IMR-90 (cell line): ENCODE measurements around the gene MAP1LC3A. TPM values are rescaled to one million over a fixed set of nuclear protein-coding genes. Genes with fewer than 3 reads are reported as not detected.

Experiments
- ATAC-seq: fragments of 200-7000 bp; cut with Tn5 transposase; 2 replicates; pipeline ENCODE4 v1.9.1; 2020; ENCODE audit warnings: low read depth, mild to moderate bottlenecking, moderate library complexity
- BruUV-seq: library from RNA; stranded (reverse); fragments of 400-500 nt; replicated peaks from 2 replicates; lab custom pipeline; 2021; lab: Mats Ljungman, UMichigan
- CTCF ChIA-PET: fragments of 300-600 bp; formaldehyde crosslinking; extraction: SDS; loops from one replicate; lab custom pipeline; 2021; ENCODE audit warnings: antibody characterized with exemption; lab: Yijun Ruan, JAX
- POLR2A ChIA-PET: fragments of 300-600 bp; sonication (Branson Sonifier 250); formaldehyde crosslinking; loops from one replicate; lab custom pipeline; 2022; ENCODE audit warnings: antibody characterized with exemption; ENCODE audit not compliant: unreplicated experiment; lab: Charles Lee
- DNase-seq: peaks from one replicate; pipeline ENCODE4 v3.0.0; 2013
- H2AFZ ChIP-seq: replicated peaks from 2 replicates; pipeline ENCODE3; 2013; ENCODE audit warnings: low read length, mild to moderate bottlenecking; ENCODE audit not compliant: poor library complexity
- H2AK5ac ChIP-seq: 2 replicates; pipeline ENCODE4 v1.6.1; 2013; ENCODE audit warnings: low read depth, low read length, inconsistent platforms
- H2AK9ac ChIP-seq: replicated peaks from 2 replicates; pipeline ENCODE3; 2013; ENCODE audit warnings: mild to moderate bottlenecking, low read depth, low read length, moderate library complexity; ENCODE audit not compliant: poor library complexity
- H2BK120ac ChIP-seq: 2 replicates; pipeline ENCODE4 v1.6.1; 2013; ENCODE audit warnings: low read depth, low read length, inconsistent platforms
- H2BK15ac ChIP-seq: 3 replicates; pipeline ENCODE4 v1.6.1; 2013; ENCODE audit warnings: low read depth, low read length, inconsistent platforms
- H2BK20ac ChIP-seq: 2 replicates; pipeline ENCODE4 v1.6.1; 2013; ENCODE audit warnings: low read depth, mild to moderate bottlenecking, inconsistent platforms, low read length, moderate library complexity
- H2BK5ac ChIP-seq: 2 replicates; pipeline ENCODE4 v1.6.1; 2013; ENCODE audit warnings: mild to moderate bottlenecking, low read depth, low read length, inconsistent platforms; ENCODE audit not compliant: poor library complexity, severe bottlenecking
- H3K14ac ChIP-seq: replicated peaks from 2 replicates; pipeline ENCODE4 v1.6.1; 2013; ENCODE audit warnings: low read depth, low read length, inconsistent platforms
- H3K18ac ChIP-seq: 2 replicates; pipeline ENCODE4 v1.6.1; 2013; ENCODE audit warnings: low read depth, low read length, control low read depth
- H3K23ac ChIP-seq: 2 replicates; pipeline ENCODE4 v1.6.1; 2013; ENCODE audit warnings: low read depth, low read length, inconsistent platforms
- H3K27ac ChIP-seq: 2 replicates; pipeline ENCODE4 v1.5.1; 2013; ENCODE audit warnings: mild to moderate bottlenecking, control low read depth, low read length; ENCODE audit not compliant: insufficient read depth
- H3K27me3 ChIP-seq: 2 replicates; pipeline ENCODE4 v1.6.1; 2013; ENCODE audit warnings: low read length; ENCODE audit not compliant: control insufficient read depth, insufficient read depth
- H3K36me3 ChIP-seq: 2 replicates; pipeline ENCODE4 v1.6.1; 2013; ENCODE audit warnings: low read length, mixed read lengths; ENCODE audit not compliant: control insufficient read depth, insufficient read depth
- H3K4ac ChIP-seq: 2 replicates; pipeline ENCODE4 v1.6.1; 2013; ENCODE audit warnings: low read depth, low read length, inconsistent platforms
- H3K4me1 ChIP-seq: 2 replicates; pipeline ENCODE4 v1.6.1; 2013; ENCODE audit warnings: low read length, mixed read lengths; ENCODE audit not compliant: control insufficient read depth, insufficient read depth
- H3K4me2 ChIP-seq: 2 replicates; pipeline ENCODE4 v1.6.1; 2013; ENCODE audit warnings: low read depth, mild to moderate bottlenecking, control low read depth, low read length, moderate library complexity
- H3K4me3 ChIP-seq: 2 replicates; pipeline ENCODE4 v1.5.1; 2013; ENCODE audit warnings: low read depth, mild to moderate bottlenecking, control low read depth, low read length, moderate library complexity; ENCODE audit not compliant: insufficient read depth
- H3K56ac ChIP-seq: 2 replicates; pipeline ENCODE4 v1.6.1; 2013; ENCODE audit warnings: low read length, inconsistent platforms; ENCODE audit not compliant: insufficient read depth; ENCODE audit errors: extremely low read depth
- H3K79me1 ChIP-seq, 2 experiments: 2 replicates each; pipeline ENCODE4 v1.6.1; 2013; ENCODE audit warnings: low read length in 2 of 2, inconsistent platforms in 1 of 2, low read depth in 1 of 2
- H3K9ac ChIP-seq: 2 replicates; pipeline ENCODE4 v1.6.1; 2013; ENCODE audit warnings: low read depth, low read length, control low read depth
- H3K9me1 ChIP-seq: 2 replicates; pipeline ENCODE4 v1.6.1; 2013; ENCODE audit warnings: low read length, inconsistent platforms; ENCODE audit not compliant: insufficient read depth
- H3K9me3 ChIP-seq: 2 replicates; pipeline ENCODE4 v1.6.1; 2013; ENCODE audit warnings: low read length; ENCODE audit not compliant: control insufficient read depth, insufficient read depth
- H4K20me1 ChIP-seq: 2 replicates; pipeline ENCODE4 v1.6.1; 2013; ENCODE audit warnings: low read length, inconsistent platforms; ENCODE audit not compliant: insufficient read depth
- H4K5ac ChIP-seq: 2 replicates; pipeline ENCODE4 v1.6.1; 2013; ENCODE audit warnings: mild to moderate bottlenecking, low read depth, low read length, control low read depth
- H4K8ac ChIP-seq, 2 experiments: 2 replicates each; pipeline ENCODE4 v1.6.1; 2013; ENCODE audit warnings: low read depth in 2 of 2, low read length in 2 of 2, control low read depth in 1 of 2, inconsistent platforms in 1 of 2
- H4K91ac ChIP-seq: 2 replicates; pipeline ENCODE4 v1.6.1; 2013; ENCODE audit warnings: low read depth, low read length, inconsistent platforms; ENCODE audit not compliant: insufficient read depth
- BHLHE40 ChIP-seq: fragments of 150-350 bp; IDR thresholded peaks from 2 replicates; pipeline ENCODE4 v1.6.1; 2016; ENCODE audit warnings: mild to moderate bottlenecking, low read depth, low read length
- CEBPB ChIP-seq: IDR thresholded peaks from 2 replicates; pipeline ENCODE4 v1.6.1; 2012; ENCODE audit warnings: low read depth, low read length, improper control_type of control experiment
- CHD1 ChIP-seq: IDR thresholded peaks from 2 replicates; pipeline ENCODE4 v1.6.1; 2012; ENCODE audit warnings: low read depth, low read length, improper control_type of control experiment
- FOS ChIP-seq: fragments of 150-350 bp; IDR thresholded peaks from 2 replicates; pipeline ENCODE4 v1.6.1; 2016; ENCODE audit warnings: low read depth, low read length
- MAFK ChIP-seq: IDR thresholded peaks from 2 replicates; pipeline ENCODE4 v1.6.1; 2012; ENCODE audit warnings: low read depth, low read length, improper control_type of control experiment
- MAZ ChIP-seq: IDR thresholded peaks from 2 replicates; pipeline ENCODE4 v1.6.1; 2012; ENCODE audit warnings: low read depth, mild to moderate bottlenecking, low read length, improper control_type of control experiment, moderate library complexity, borderline replicate concordance
- NFE2L2 ChIP-seq: fragments of 150-350 bp; IDR thresholded peaks from 2 replicates; pipeline ENCODE4 v1.6.1; 2016; ENCODE audit warnings: low read depth, mild to moderate bottlenecking, low read length
- POLR2A ChIP-seq: IDR thresholded peaks from 2 replicates; pipeline ENCODE4 v1.6.1; 2012; ENCODE audit warnings: mild to moderate bottlenecking, low read depth, low read length
- RAD21 ChIP-seq: IDR thresholded peaks from 2 replicates; pipeline ENCODE4 v1.6.1; 2012; ENCODE audit warnings: low read length, improper control_type of control experiment
- RCOR1 ChIP-seq: IDR thresholded peaks from 2 replicates; pipeline ENCODE4 v1.6.1; 2012; ENCODE audit warnings: mild to moderate bottlenecking, low read length, improper control_type of control experiment; ENCODE audit not compliant: insufficient replicate concordance
- SMC3 ChIP-seq: fragments of 150-350 bp; IDR thresholded peaks from 2 replicates; pipeline ENCODE4 v1.6.1; 2016; ENCODE audit warnings: low read depth, mild to moderate bottlenecking, antibody characterized with exemption, low read length, moderate library complexity
- WGBS, 2 experiments: methylation state at CpG; one replicate each; pipeline versions ENCODE4 v1.1.5 to v1.1.7; 2013; ENCODE audit warnings: missing lambda C conversion rate in 2 of 2; ENCODE audit not compliant: insufficient read length in 1 of 2; ENCODE audit errors: extremely low coverage in 2 of 2; 5-methylcytosine and 5-hydroxymethylcytosine counted together
- dilution Hi-C: fragments of 300-500 bp; cut with HindIII; formaldehyde crosslinking; loops from one replicate; pipeline ENCODE4 v1.14.3; 2018; ENCODE audit warnings: low sequenced_read_pairs; ENCODE audit not compliant: unreplicated experiment
- in situ Hi-C: fragments of 300-500 bp; cut with MboI; formaldehyde crosslinking; loops from 3 replicates; pipeline ENCODE4 v1.14.3; 2019; ENCODE audit warnings: low sequenced_read_pairs, inconsistent platforms, mixed read lengths
- intact Hi-C: fragments of 100-400 bp; cut with micrococcal nuclease; formaldehyde crosslinking; loops from 2 replicates; pipeline ENCODE4 v1.10.0; 2022
- polyA plus RNA-seq, 3 experiments: library from polyadenylated mRNA; depleted of rRNA; stranded (reverse); fragments of >200 nt; gene quantifications; 2 replicates each; pipeline ENCODE4 v1.2.3, GENCODE V29; 2012; ENCODE audit warnings: low replicate concordance in 1 of 3
- total RNA-seq: library from RNA; depleted of rRNA; stranded (reverse); fragments of >200 nt; gene quantifications from 2 replicates; pipeline ENCODE4 v1.2.3, GENCODE V29; 2012
- TF ChIP-seq, protein P1 (sequence below): fragments of 150-350 bp; IDR thresholded peaks from 2 replicates; pipeline ENCODE4 v1.6.1; 2017; ENCODE audit warnings: mild to moderate bottlenecking, antibody characterized with exemption, low read length, low read depth
- TF ChIP-seq, protein P2 (sequence below): fragments of 150-350 bp; IDR thresholded peaks from 2 replicates; pipeline ENCODE4 v1.6.1; 2016; ENCODE audit warnings: low read depth, mild to moderate bottlenecking, low read length, moderate library complexity, borderline replicate concordance

MAP1LC3A gene
- total and polyA plus RNA-seq, 2 of the 4 experiments (the other 2 are of a cell fraction): 10.0 to 39.7 TPM

DNA sequence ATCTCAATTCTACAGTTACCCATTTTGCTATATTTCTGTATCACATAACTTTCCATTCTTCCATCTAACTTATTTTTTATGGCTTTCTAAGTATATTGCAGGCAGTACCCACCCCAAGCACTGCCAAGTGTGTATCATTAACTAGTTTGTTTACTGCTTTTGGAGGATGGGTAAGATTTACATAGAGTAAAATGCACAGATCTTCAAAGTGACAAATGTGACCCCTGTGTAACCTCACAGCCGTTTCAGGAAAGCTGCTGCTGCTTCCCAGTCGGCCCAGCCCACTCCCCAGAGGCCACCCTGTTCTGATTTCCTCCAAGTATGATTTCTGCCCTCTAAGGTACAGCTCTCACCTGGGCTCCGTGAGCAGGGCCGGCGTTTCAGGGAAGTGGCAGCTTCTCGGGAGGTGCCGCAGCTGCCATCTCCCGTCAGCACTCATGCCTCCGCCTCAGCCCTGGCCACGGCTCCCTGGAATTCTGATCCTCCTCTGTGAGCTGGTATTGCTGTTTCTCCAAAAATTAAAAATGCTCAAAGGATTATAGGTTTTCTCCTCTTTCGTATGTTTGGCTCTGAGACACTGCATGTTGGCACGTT, 15.0 kb upstream of the MAP1LC3A start:
- no peak for TF ChIP-seq MAFK
- no peak for TF ChIP-seq SMC3
- no peak for TF ChIP-seq MAZ
- no peak for TF ChIP-seq CEBPB
- TF ChIP-seq RAD21: no peak
- no peak for TF ChIP-seq POLR2A
- TF ChIP-seq RCOR1: no peak
- TF ChIP-seq, protein P1, sequence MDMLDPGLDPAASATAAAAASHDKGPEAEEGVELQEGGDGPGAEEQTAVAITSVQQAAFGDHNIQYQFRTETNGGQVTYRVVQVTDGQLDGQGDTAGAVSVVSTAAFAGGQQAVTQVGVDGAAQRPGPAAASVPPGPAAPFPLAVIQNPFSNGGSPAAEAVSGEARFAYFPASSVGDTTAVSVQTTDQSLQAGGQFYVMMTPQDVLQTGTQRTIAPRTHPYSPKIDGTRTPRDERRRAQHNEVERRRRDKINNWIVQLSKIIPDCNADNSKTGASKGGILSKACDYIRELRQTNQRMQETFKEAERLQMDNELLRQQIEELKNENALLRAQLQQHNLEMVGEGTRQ: no peak
- TF ChIP-seq BHLHE40: no peak
- no peak for TF ChIP-seq CHD1
- no peak for TF ChIP-seq FOS
- no peak for TF ChIP-seq NFE2L2
- TF ChIP-seq, protein P2, sequence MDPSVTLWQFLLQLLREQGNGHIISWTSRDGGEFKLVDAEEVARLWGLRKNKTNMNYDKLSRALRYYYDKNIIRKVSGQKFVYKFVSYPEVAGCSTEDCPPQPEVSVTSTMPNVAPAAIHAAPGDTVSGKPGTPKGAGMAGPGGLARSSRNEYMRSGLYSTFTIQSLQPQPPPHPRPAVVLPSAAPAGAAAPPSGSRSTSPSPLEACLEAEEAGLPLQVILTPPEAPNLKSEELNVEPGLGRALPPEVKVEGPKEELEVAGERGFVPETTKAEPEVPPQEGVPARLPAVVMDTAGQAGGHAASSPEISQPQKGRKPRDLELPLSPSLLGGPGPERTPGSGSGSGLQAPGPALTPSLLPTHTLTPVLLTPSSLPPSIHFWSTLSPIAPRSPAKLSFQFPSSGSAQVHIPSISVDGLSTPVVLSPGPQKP: no peak
- BruUV-seq: no TSS peak
- intact Hi-C loops: no loop called here
- in situ Hi-C loops: no loop called here
- dilution Hi-C loops: no loop called here
- Histone ChIP-seq H2AFZ (no peak overlapping the region), H3K36me3 (peaks cover 27% of the 10 kb centered on the region), H2BK15ac (no peak overlapping the region), H2AK5ac (no peak overlapping the region), H4K20me1 (peaks cover 6% of the 10 kb centered on the region), H3K23ac (no peak overlapping the region), H3K4me3 (no peak overlapping the region), H3K9me3 (no peaks in the 10 kb centered on the region), H3K4ac (no peak overlapping the region), H3K18ac (no peak overlapping the region), H4K5ac (no peak overlapping the region), H3K56ac (no peak overlapping the region), H3K4me2 (no peak overlapping the region), H3K9ac (no peak overlapping the region), H3K14ac (no peak overlapping the region), H2BK20ac (no peak overlapping the region), H3K9me1 (no peaks in the 10 kb centered on the region), H3K27ac (no peak overlapping the region), H3K4me1 (no peaks in the 10 kb centered on the region), H3K79me1 (peaks cover 4 to 11% of the 10 kb centered on the region in 2 experiments), H2BK5ac (no peak overlapping the region), H4K8ac (no peak overlapping the region), H3K27me3 (no peaks in the 10 kb centered on the region), H4K91ac (no peak overlapping the region), H2BK120ac (no peak overlapping the region), H2AK9ac (no peak overlapping the region)
- DNase-seq (no peak), ATAC-seq (no peak)
- CTCF ChIA-PET: no interaction called here
- POLR2A ChIA-PET: no interaction called here
- WGBS, 2 experiments: 61% methylated on average over 9 of the region's 12 CpGs; no CpG with 5 or more reads in 1 of the 2 experiments
